HG03066 (cell line): Measurements from ENCODE around the gene LRRC55.
"Not testable (repeated sequence)": the region's sequence is repeated elsewhere in the genome, so short reads cannot be mapped to it uniquely, and the experiment has no call there.

Source experiments
- ATAC-seq: cut with Tn5 transposase; IDR thresholded peaks from one replicate; pipeline ENCODE4 v1.9.1; 2021; ENCODE audit warnings: low read depth; ENCODE audit not compliant: unreplicated experiment

Gene LRRC55

GRCh38 chr11:57160665-57161064, 21.1 kb upstream of the LRRC55 start:
- ATAC-seq, result no peak

GRCh38 chr11:57161351-57161750, 20.4 kb upstream of the LRRC55 start:
- ATAC-seq, result no peak

- no peak for ATAC-seq
These were observed 19.4 kb upstream of the LRRC55 start for GRCh38 chr11:57162179-57162898.

GRCh38 chr11:57163160-57163868, 18.4 kb upstream of the LRRC55 start:
- ATAC-seq, result no peak

- ATAC-seq, result no peak
These were observed 17.4 kb upstream of the LRRC55 start for GRCh38 chr11:57164317-57164716.

GRCh38 chr11:57167125-57167846, 14.5 kb upstream of the LRRC55 start:
- no peak for ATAC-seq

GRCh38 chr11:57169732-57170313, 11.9 kb upstream of the LRRC55 start:
- ATAC-seq, result not testable (repeated sequence)

- no peak for ATAC-seq
These were observed 9.7 kb upstream of the LRRC55 start for GRCh38 chr11:57172031-57172430.

- ATAC-seq, result no peak
These were observed 7.1 kb upstream of the LRRC55 start for GRCh38 chr11:57174656-57175055.

- no peak for ATAC-seq
These were observed 6.3 kb upstream of the LRRC55 start for GRCh38 chr11:57175478-57175877.

- ATAC-seq, result no peak
These were observed 3.4 kb upstream of the LRRC55 start for GRCh38 chr11:57178334-57178733.

- ATAC-seq, result no peak
These were observed 2.1 kb upstream of the LRRC55 start for GRCh38 chr11:57179681-57180080.

GRCh38 chr11:57180081-57180561, 1.6 kb upstream of the LRRC55 start:
- ATAC-seq, result no peak

GRCh38 chr11:57180964-57181363, 789 bp upstream of the LRRC55 start:
- no peak for ATAC-seq

- ATAC-seq, result no peak
These were observed 1.1 kb downstream of the LRRC55 start for GRCh38 chr11:57182896-57183295.

GRCh38 chr11:57190548-57190947, 8.8 kb downstream of the LRRC55 start:
- no peak for ATAC-seq

GRCh38 chr11:57191311-57192219, 9.8 kb downstream of the LRRC55 start:
- no peak for ATAC-seq

- ATAC-seq, result no peak
These were observed 10.6 kb downstream of the LRRC55 start for GRCh38 chr11:57192316-57192715.

GRCh38 chr11:57196596-57196995, 14.8 kb downstream of the LRRC55 start:
- no peak for ATAC-seq

- no peak for ATAC-seq
These were observed 16.0 kb downstream of the LRRC55 start for GRCh38 chr11:57197762-57198161.
